KBM-7 (cell line): Measurements from ENCODE around the gene TP63.
"Not testable (repeated sequence)": the region's sequence is repeated elsewhere in the genome, so short reads cannot be mapped to it uniquely, and the experiment has no call there.

ENCODE experiments used
- DNase-seq: peaks from one replicate; pipeline ENCODE4 v3.0.0-alpha.2; 2015
- in situ Hi-C: fragments of 300-500 bp; cut with MboI; formaldehyde crosslinking; loops from 2 replicates; pipeline ENCODE4 v1.14.3; 2020; ENCODE audit warnings: low sequenced_read_pairs, low pct_unique_long_range_greater_than_20kb, mixed read lengths

Gene TP63

GRCh38 chr3:189631373-189631408 is at the start of gene TP63:
TSS of gene TP63 (plus strand) at chr3:189631389. CDS start at chr3:189631516, 127 bp downstream.
- DNase-seq = no peak
- in situ Hi-C loops = no loop called here

GRCh38 chr3:189582179-189582578 is 49.0 kb upstream of the TP63 start:
- no peak for DNase-seq
- in situ Hi-C loops = no loop called here

GRCh38 chr3:189584645-189585044 is 46.5 kb upstream of the TP63 start:
- in situ Hi-C loops = no loop called here
- no peak for DNase-seq

GRCh38 chr3:189586941-189587663 is 44.1 kb upstream of the TP63 start:
- in situ Hi-C loops = no loop called here
- DNase-seq = no peak

GRCh38 chr3:189587664-189588040 is 43.5 kb upstream of the TP63 start:
- in situ Hi-C loops = no loop called here
- DNase-seq = no peak

GRCh38 chr3:189588070-189588469 is 43.1 kb upstream of the TP63 start:
- DNase-seq = no peak
- in situ Hi-C loops = no loop called here

- no peak for DNase-seq
- in situ Hi-C loops = no loop called here
Measured at GRCh38 chr3:189588475-189589178, 42.6 kb upstream of the TP63 start.

GRCh38 chr3:189589179-189589569 is 42.0 kb upstream of the TP63 start:
- in situ Hi-C loops = no loop called here
- no peak for DNase-seq

- in situ Hi-C loops = no loop called here
- DNase-seq = no peak
Measured at GRCh38 chr3:189590223-189590622, 41.0 kb upstream of the TP63 start.

- DNase-seq = no peak
Measured at GRCh38 chr3:189593581-189593980, 37.6 kb upstream of the TP63 start.

GRCh38 chr3:189596078-189596979 is 34.9 kb upstream of the TP63 start:
- in situ Hi-C loops, DNase-seq: not testable (repeated sequence)

More at GRCh38 chr3:189593581-189593980, 37.6 kb upstream of the TP63 start:
- in situ Hi-C loops = no loop called here

GRCh38 chr3:189597918-189598317 is 33.3 kb upstream of the TP63 start:
- no peak for DNase-seq

GRCh38 chr3:189598530-189599225 is 32.5 kb upstream of the TP63 start:
- in situ Hi-C loops = no loop called here
- no peak for DNase-seq

More at GRCh38 chr3:189597918-189598317, 33.3 kb upstream of the TP63 start:
- in situ Hi-C loops = no loop called here

GRCh38 chr3:189602471-189602870 is 28.7 kb upstream of the TP63 start:
- no peak for DNase-seq
- in situ Hi-C loops = no loop called here

- DNase-seq = no peak
- in situ Hi-C loops = no loop called here
Measured at GRCh38 chr3:189605717-189606116, 25.5 kb upstream of the TP63 start.

- in situ Hi-C loops = no loop called here
- DNase-seq = no peak
Measured at GRCh38 chr3:189606774-189607173, 24.4 kb upstream of the TP63 start.

GRCh38 chr3:189612641-189613040 is 18.5 kb upstream of the TP63 start:
- in situ Hi-C loops, DNase-seq: not testable (repeated sequence)

GRCh38 chr3:189613122-189613521 is 18.1 kb upstream of the TP63 start:
- in situ Hi-C loops = no loop called here
- DNase-seq = no peak

- in situ Hi-C loops = no loop called here
- no peak for DNase-seq
Measured at GRCh38 chr3:189621948-189622603, 9.1 kb upstream of the TP63 start.
